Stimulated activated CD4-positive, alpha-beta T cell treated with anti-CD3 and anti-CD28 coated beads, Interleukin-2, amount 100 ng/mL, for 4 hours (primary cell): ENCODE data around the gene KLF17.

Experiments
- DNase-seq: peaks from one replicate; pipeline ENCODE4 v3.0.0-alpha.2; 2020; ENCODE audit warnings: low read depth

The KLF17 gene, protein sequence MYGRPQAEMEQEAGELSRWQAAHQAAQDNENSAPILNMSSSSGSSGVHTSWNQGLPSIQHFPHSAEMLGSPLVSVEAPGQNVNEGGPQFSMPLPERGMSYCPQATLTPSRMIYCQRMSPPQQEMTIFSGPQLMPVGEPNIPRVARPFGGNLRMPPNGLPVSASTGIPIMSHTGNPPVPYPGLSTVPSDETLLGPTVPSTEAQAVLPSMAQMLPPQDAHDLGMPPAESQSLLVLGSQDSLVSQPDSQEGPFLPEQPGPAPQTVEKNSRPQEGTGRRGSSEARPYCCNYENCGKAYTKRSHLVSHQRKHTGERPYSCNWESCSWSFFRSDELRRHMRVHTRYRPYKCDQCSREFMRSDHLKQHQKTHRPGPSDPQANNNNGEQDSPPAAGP

DNA sequence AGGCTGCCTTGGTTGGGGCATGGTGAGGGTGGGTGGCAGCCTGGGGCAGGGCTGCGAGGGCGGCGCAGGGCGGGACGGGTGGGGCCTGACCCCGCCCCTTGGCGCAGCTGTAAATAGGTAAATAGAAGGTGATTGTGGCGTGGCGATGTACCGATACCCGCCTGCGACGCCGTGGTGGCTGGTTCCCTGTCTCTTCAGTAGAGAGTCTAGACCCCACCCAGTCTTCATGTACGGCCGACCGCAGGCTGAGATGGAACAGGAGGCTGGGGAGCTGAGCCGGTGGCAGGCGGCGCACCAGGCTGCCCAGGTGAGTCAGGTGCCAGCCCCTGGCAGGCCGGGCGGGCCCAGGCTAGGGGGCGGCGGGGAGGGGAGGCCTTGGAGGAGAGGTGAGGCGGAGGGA is at the start of gene KLF17:
Gene KLF17 (plus strand): TSS at position 140 of the 400 bp plus-strand sequence. CDS start 87 bp downstream, at position 227.
- no peak for DNase-seq

DNA sequence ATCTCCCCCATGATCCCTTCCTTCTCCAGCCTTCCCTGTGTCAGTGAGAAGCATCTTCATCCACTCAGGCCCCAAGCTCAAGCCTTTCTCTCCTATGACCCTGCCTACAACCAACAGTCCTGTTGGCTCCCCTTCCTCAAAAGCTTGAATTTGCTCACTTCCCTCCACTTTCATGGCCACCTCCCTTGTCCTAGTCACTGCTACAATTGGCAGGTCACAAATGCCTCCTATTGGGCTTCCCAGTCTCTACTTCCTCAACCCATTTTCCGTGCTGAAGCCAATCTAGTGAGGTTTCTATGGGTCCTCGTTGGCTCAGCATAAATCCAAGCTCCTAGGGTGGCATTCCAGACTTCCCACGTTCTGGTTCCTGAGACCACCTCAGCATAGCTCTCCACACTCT is 47.2 kb upstream of the KLF17 start:
- DNase-seq: no peak

DNA sequence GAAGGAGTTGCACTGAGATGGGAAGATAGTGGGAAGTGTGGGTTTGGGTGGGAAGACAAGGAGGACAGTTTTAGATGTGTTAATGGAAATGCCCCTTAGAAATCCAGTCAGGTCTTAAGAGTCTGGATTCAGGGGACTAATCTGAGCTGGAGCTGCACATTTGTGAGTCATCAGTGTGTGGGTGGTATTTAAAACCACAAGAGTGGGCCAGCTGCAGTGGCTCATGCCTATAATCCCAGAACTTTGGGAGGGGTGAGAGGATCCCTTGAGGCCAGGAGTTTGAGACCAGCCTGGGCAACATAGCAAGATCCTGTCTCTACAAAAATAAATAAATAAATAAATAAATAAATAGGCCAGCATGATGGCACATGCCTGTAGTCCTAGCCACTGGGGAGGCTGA is 46.4 kb upstream of the KLF17 start:
- no peak for DNase-seq

DNA sequence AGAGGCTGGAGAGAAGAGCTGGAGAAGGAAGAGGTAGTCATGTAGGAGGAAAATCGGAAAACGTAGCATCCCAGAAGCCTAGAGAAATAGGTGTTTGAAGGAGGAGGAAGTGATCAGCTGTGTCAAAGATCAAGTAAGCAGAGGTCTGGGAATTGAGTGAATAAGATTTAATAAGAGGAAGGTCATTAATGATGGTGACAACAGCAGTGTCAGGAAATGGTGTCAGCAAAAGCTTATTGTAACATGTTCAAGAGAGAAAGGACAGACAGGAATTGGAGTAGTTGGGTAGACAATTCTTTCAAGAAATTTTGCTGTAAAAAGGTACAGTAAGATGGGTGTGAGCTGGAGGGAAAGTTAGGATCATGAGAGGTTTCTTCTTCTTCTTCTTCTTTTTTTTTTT is 45.8 kb upstream of the KLF17 start:
- DNase-seq: no peak

DNA sequence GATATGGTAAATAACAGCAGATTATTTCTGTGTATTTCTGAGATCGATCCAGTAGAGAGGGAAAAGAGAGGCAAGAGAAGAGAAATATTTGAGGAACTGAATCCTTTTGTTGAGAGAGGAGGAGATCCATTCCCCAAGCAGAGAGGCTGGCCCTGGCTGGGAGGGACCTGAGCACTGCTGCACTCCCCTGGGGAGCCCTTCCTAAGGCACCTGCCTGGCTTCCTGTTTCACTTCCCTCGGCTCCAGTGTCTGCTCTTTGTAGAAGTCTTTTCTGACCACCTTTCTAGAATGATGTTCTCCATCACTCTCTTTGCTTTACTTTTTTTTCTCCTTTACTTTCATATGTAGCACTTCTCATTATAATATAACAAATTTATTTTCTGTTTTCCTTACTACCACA is 45.1 kb upstream of the KLF17 start:
- no peak for DNase-seq

DNA sequence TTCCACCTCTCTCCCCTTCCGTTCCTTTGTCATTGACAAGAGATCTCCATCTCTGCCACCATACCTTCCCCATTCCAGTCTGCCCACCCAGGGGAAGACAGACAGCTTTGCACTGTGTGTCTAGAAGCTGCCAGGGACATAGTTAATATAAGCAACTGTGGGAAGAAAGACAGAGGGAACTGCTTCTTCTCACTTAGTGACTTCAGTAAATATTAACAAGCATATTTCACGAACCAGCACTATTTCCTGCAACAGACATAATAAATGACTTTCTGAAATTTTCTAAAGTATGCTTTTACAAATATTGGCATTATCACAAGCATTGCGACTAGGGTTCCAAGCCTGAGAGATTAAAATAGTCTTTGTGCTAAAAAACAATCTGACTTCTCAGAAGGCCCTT is 44.2 kb upstream of the KLF17 start:
- DNase-seq: no peak

DNA sequence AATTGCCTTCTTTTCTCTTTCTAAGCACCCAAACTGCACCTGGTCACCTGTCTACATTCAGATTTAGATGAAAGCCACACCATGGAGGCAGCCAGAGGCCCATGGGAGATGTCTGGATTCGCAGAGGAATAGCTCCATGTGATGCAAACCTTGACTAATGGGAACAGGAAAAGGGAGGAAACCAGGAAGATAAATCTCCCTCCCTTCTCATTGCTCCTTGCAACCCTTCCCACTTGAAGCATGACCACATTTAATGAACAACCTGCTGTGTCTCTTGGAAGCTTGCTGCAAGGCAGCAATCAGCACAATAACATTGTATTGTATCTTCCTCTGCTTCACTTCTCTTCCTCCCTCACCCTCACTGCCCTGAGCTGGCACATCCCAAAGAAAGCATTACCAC is 42.6 kb upstream of the KLF17 start:
- no peak for DNase-seq

DNA sequence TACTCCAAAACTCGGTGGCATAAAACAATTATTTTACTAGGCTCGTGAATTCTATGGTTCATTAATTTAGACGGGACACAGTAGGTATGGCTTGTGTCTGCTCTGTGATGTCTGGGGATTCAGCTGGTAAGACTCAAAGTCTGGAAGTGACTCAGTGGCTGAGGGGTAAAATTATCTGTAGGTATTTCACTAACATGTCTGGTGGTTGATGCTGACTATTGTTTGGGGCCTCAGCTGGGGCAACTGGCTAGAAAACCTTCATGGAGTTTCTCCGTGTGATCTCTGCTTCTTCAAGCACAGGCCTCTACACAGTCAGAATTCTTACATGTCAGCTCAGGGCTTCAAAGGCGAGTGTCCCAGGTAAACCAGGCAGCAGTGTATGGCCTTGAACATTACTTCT is 41.2 kb upstream of the KLF17 start:
- DNase-seq: no peak

DNA sequence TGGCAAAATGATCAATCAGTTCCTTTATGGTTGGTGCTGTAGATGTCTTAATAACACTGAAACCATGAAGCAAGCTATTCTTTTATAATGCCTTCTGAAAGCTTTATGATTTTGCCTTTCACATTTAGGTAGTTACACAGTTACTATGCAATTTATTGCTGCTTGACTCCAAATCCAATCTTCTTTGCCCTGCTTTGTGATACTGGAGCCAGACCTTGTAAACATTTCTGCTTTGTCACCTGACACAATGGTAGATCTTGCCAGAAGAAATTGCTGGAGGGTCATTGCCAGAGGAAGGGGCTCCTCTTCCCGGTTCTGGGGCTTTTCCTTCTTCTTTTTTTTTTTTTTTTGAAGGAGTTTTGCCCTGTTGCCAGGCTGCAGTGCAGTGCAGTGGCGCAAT is 40.5 kb upstream of the KLF17 start:
- DNase-seq: no peak

DNA sequence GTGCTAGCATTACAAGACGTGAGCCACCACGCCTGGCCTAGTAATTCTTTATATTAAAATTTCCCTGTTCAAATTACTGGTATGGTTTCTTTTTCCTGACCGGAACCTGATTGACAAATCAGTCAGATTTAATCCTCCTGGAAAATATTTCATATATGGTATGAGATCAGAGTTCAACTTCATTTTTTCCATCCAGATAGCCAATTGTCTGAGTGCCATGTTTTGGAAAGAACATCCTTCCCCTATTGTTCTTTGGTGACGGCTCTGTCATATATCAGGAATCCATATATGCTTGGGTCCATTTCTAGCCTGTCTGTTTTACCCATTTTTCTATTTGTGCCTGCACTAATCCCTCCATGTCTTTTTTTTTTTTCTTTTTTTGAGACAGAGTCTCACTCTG is 39.1 kb upstream of the KLF17 start:
- DNase-seq: no peak

DNA sequence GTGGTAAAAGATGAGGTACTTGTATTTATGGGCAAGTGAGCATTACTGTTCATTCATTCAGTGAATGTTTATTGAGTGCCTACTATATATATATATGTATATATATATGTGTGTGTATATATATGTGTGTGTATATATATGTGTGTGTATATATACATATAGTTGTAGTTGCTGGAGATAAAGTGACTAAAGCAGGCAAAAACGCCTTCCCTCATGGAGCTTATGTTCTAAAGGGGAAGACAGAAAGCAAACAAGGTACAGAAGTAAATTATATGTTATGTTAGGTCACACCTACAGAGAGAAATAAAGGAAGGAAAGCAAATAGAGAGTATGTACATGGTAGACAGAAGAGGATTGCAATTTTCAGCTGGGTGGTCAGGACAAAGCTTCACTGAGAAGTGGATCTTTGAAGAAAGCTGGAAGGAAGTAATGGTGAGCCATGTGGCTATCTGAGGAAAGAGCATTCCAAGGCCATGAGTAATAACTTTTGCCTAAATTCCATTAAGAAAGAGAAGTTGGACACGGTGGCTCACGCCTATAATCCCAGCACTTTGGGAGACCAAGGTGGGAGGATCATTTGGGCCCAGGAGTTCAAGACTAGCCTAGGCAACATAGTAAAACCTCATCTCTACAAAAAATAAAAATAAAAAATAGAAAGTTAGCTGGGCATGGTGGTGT is 33.5 kb upstream of the KLF17 start:
- no peak for DNase-seq

DNA sequence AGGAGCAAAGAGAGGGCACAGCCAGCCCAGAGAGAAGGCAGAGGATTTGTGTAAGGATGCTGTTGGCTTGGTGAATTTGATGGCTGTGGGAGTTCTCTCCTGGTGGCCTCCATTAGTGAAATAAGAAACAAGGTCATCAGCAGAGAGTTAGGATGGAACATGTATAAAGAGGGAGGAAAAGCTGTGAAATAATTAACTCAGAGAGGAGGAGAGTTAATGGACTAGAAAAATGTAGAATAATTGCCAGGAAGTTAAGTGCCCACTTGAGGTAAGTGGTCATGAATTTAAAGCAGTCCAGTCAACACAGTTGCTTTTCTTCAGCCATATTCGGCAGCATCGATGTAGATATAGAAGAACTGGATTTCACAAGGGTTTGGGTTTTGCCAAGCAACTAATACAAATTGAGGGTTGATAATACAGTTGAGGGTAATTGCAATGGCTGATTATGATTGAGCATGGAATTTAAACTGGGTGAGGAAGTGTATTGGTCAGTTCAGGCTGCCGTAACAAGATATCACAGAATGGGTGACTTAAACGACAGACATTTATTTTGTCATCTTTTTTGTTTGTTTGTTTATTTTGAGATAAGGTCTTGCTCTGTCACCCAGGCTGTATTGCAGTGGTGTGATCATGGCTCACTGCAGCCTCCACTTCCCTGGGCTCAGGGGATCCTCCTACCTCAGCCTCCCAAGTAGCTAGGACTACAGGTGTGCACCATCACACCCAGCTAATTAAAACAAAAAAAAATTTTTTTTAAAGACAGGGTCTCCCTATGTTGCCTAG is 31.7 kb upstream of the KLF17 start:
- no peak for DNase-seq

DNA sequence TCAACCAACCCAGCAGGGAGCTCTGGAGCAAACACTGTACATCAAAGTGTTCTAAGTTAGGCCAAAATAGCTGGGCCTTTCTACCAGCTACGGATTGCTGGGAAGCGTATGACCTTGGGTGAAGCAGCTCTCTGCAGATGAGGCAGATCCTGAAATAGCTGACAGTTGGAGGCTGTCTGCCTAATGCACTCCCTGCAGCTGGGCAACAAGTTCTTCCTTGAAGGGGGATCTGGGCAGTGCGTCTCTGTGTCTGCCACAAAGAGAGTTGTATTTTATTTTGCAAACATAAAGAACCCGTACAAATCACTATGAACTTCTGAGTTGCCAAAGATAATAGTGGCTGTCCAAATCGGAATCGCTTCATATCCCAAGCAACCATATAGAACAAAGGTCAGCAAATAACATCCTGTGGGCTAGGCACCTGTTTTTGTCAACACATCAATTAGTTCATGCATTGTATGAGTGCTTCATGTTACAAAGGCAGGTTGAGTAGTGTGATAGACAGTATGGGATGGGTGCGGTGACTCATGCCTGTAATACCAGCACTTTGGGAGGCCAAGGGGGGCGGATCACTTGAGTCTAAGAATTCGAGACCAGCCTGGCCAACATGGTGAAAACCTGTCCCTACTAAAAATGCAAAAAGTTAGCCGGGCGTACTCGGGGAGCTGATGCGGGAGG is 29.1 kb upstream of the KLF17 start:
- no peak for DNase-seq

DNA sequence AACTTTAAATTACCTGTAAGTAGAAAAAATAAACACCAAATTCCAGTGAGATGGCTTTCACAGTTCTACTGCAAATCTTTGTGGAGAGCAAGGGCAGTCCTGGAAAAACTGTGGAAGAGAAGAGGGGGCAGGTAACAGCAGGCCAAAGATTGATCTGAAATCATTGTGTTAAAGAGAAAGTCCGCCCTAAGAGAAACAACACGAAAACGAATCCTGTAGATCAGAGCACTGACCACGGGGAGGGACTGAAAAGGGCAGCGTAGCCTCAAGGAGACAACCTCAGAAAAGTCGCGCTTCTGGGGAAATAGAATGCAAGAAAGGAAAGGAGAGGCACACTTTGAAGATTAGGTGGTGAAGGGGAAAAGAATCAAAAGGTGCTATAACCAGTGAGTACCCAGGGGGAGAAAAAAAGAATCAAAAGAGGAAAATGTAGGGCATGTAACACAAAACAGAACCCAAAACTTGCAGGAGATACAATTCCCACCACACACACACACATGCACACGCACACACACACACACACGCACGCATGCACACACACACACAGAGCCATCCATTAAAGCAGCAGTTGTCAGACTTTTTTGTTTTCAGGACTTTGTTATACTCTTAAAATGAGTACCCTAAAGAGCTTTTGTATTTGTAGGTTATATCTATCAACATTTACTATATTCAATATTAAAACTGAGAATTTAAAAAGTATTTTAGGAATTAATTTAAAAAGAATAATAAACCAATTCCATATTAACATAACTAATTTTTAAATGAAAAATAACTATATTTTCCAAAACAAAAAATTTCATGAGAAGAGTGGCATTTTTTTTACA is 28.0 kb upstream of the KLF17 start:
- no peak for DNase-seq

DNA sequence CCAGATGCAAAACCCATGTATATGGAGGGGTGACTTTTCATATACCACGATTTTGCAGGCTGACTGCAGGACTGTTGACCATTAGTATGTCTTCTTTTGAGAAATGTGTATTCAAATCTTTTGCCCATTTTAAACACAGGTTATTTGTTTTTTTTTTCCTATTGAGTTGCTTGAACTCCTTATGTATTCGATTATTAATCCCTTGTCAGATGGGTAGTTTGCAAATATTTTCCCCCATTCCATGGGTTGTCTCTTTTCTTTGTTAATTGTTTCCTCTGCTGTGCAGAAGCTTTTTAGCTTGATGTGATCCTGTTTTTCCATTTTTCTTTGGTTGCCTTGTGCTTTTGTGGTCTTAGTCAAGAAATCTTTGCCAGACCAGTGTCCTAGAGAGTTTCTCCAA is 24.6 kb upstream of the KLF17 start:
- DNase-seq: no peak

DNA sequence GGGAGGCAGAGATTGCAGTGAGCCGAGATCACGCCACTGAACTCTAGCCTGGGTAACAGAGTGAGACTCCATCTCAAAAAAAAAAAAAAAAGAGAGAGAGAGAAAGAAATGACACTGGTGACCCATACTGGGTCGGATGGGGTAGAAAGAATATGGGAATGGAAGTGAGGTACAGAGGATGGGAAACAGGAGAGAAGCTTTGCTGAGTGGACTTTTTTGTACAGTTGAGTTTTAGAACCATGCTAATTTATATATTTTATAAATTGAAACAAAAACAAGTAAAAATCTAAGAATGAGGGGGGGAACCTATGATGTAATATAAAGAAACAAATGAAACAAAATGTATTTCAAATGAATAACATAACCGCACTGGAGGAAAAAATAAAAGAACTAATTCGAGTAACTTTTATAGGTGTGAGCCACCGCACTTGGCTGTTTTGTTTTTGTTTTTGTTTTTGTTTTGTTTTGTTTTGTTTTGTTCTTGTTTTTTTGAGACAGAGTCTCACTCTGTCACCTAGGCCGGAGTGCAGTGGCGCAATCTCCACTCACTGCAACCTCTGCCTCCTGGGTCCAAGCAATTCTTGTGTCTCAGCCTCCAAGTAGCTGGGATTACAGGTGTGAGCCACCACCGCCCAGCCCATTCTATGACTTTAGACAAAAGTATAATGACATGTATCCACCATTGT is 18.3 kb upstream of the KLF17 start:
- no peak for DNase-seq

DNA sequence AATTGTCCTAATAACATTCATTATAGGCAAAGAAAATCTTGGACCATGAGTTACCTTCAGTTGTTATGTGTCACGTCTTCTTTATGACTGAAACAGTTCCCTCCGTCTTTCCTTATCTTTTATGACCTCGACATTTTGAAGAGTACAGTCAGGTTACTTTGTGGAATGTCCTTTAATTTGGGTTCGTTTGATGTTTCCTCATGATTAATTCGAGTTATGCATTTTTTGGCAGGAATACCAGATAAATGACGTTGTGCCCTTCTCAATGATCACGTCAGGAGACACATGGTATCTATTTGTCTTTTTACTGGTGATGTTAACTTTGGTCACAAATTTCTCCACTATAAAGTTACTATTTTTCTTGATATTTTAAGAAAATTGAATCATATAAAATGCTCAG is 17.3 kb upstream of the KLF17 start:
- DNase-seq: no peak

DNA sequence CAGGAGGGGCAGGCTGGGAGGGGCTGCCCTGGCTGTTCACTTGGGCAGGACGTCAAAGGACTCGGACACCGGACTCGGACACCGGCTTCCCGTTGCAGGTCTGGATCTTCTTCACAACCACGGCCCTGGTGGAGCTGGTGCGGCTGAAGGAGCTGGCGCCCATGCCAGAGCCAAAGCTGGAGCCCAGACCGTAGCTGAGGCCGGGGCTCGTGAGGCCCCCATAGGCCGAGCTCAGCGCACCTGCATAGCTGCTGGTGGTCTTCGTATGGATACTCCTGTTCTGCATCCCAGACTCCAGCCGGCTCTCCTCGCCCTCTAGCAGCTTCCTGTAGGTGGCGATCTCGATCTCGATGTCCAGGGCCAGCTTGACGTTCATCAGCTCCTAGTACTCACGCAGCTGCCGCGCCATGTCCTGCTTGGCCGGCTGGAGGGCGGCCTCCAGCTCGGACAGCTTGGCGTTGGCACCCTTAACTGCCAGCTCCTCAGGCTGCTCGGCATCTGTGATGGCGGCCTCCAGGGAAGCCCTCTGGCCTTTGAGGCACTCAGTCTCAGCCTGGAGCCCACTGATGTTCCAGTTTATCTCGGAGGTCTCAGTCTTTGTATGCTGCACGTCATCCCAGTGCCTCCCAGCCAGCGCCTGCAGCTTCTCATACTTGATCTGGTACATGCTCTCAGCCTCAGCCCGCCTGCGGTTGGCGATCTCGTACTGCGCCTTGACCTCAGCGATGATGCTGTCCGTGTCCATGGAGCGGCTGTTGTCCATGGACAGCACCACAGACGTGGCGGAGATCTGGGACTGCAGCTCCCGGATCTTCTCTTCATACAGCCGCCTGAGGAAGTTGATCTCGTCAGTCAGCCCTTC is 15.1 kb upstream of the KLF17 start:
- DNase-seq: no peak

DNA sequence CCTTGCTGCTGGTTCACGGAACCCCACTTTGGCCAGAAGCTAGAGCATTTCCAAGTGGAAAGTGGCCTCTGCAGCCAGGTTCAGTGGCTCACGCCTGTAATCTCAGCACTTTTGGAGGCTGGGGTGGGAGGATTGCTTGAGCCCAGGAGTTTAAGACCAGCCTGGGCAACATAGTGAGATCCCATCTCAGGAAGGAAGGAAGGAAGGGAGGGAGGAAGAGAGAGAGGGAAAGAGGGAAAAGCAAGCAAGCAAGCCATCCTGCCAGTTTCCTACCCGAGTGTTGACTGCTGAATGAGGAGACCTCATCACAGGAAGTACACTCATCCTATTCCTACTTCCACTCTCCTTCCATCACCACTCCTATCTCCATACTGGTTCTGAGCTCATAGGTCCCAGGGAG is 12.8 kb upstream of the KLF17 start:
- no peak for DNase-seq

DNA sequence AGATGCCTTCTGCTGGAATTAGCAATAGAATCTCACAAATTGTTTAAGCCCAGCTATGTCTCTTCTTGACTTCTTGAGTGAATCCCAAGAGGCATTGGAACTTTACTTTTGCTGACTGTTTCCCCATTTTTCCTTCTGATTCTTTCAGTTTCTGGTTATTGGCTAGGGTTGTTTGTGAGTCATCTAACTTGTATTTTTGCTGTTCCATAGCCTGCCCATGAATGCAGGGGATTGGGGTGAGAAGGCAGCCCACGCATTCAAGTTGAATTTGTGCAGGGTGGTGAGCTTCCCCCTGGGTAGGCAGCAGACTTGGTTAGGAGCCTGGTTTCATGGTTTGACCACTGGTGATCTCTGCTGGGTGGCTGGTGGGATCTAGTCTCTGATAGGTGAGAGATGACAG is 10.4 kb upstream of the KLF17 start:
- DNase-seq: no peak
